Hypothalamus (tissue), 51 donors: ENCODE data around the gene UBE2Q2.
"Not testable (repeated sequence)": the region's sequence is repeated elsewhere in the genome, so short reads cannot be mapped to it uniquely, and the experiment has no call there.

Source experiments
- DNase-seq, 51 donors: peaks; one replicate each; lab custom pipeline; 2025; lab: John Stamatoyannopoulos, UW

The UBE2Q2 gene

DNA sequence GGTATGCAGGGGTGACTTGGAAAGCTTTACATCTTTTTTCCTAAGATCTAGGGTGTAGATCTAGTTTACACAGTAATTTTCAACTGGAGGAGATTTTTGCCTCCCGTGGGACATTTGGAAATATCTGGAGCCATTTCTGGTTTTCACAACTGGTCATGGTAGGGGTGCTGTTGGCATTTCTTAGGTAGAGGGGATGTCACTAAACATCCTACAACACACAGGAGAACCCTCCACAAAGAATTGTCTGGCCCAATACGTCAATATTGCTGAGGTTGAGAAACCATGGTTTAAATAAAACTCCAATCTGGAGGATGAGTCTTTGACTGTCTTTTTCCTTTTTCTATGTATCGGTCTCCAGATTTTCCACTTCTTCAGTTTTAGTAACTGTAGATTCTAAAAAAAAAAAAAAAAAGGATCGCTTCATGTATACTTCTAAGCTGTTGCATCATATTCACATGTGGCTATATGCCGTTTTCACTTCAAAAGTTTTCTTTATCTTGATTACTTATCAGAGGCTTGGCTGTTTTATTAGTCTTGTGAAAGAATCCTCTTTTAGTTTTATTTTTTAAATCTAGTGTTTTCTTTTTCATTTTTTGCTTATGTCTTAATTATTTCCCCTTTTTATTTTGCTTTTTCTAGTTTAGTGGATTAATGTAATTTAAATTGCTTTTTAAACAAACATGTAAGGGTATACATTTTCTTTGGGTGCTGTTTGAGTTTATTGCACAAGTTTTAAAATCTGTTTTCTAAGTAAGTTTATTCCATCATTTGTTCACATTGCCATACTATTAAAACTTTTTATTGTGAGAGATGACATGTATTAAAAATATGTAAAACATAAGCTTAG is 21.2 kb downstream of the UBE2Q2 start:
- DNase-seq: no peak

DNA sequence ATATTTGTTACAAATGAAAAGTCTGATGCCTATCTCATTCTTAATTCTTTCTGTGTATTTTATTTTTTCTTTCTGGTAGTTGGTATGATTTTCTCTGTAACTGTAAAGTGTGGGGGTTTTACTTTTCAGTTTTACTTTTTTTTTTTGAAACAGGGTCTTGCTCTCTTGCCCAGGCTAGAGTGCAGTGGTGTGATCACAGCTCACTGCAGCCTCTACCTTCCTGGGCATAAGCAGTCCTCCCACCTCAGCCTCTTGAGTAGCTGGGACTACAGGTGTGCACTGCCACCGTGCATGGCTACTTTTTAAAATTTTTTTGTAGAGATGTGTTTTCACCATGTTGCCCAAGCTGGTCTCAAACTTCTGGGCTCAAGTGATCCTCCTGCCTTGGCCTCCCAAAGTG is 22.8 kb downstream of the UBE2Q2 start:
- DNase-seq: not testable (repeated sequence)

GRCh38 chr15:75866916-75867315 is 23.7 kb downstream of the UBE2Q2 start:
- no peak for DNase-seq

DNA sequence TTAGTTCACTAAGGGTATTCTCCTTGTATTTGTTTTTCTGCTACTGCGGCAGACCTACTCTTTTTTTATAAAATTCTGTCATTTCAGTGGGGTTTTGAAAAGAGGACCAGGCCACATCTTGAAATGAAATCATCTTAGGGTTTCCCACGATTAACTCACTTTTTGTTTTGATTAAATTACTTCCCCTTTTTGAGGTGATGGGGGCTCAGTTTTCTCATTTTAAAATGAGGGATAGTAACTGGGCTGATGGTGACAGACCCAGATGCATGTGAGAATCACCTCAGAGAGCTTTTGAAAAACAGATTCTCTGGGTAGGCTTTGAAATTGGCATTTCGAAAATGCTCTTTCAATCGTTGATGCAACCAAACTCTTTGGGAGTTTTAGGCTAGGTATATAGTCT is 24.2 kb downstream of the UBE2Q2 start:
- no peak for DNase-seq

DNA sequence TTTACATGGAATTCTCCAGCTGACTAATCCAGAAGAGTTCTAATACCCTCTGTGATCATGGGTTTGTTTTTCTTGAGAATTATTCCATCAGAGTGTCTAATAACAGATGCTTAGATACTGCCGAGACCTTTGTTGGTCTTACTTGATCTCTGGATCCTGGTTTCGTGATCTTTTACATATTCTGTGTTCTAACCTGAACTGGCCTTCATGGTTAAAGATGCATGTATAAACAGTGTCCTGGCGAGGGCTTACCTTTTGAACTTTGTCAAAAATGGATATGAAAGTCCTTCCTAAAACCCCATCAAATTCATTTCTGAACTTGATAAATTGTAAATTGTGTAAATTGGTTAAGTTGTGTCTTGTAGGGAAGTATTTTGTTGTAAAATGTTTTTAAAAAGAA is 24.8 kb downstream of the UBE2Q2 start:
- no peak for DNase-seq

DNA sequence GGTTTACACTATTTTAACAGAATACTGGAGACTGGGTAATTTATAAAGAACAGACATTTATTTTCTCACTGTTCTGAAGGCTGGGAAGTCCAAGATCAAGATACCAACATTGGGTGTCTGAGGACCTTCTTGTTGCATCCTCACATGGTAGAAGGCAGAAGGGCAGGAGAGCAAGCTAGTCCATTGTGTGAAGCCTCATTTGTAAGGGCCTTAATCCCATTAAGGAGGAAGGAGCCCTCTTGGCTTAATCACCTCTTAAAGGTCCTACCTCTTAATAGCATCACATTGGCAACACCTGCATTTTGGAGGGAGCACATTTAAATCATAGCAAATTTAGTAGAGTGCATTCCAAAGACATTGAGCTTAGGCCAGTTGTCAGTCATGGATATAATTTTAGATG is 26.2 kb downstream of the UBE2Q2 start:
- DNase-seq: no peak

GRCh38 chr15:75871589-75871988 is 28.3 kb downstream of the UBE2Q2 start:
- not testable (repeated sequence) for DNase-seq

DNA sequence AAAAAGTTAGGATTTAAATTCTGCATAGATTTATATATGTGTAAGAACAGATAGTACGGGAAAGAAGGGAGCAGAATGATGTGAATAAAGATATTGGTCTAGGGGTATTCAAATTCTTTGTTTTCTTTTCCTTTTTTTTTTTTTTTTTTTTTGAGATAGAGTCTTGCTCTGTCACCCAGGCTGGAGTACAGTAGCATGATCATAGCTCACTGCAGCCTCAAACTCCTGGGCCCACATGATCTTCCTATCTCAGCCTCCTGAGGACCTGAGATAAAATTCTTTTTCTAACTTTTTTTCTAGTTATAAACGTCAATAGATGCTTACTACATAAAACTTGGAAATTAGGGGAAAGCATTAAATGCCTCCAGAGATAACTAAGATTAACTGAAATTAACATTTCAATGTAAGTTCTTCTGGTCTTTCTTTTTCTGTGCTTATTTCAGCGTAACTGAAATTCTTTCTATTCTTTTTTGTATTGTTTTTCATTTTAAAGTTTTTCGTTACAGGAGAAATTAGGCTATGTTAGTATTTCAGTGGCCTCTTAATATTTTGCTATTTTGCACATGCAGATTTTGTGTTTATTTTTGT is 29.2 kb downstream of the UBE2Q2 start:
- DNase-seq: no peak

DNA sequence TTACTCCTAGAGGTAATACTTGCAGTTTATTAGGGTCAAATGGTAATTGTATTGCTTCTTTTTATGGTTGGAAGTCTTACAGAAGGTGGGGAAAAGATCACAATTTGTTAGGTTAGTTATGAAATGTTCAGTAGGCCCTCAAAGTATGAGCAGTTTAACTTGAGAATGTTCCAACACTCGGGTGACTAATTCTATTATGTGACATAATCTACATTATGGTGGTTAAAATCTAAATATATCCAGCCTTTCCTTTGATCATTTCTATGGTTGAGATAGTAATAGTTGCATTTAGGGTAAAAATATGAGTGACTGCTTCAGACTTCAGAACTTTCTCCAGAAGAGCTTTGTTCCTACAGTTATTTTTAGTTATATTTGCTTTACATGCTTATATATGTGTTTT is 40.8 kb downstream of the UBE2Q2 start:
- no peak for DNase-seq

DNA sequence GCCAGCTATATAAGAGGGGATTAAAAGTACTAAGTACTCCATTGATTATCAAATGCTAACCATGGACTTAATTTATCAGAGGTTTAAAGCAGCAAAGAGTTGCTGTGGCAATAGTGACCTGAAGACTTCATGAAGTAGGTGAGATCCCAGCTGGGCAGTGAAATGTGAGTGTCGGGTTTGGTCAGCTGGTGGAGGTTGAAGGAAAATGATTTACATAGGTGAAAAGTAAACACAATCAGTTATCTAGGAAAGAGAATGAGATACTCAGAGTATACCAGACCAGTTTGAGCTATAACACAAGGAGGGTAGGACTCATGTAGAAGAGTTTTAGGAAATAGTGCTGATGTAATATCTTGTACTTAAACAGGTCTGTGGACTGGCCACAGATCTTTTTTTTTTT is 43.9 kb downstream of the UBE2Q2 start:
- DNase-seq: no peak

- no peak for DNase-seq
These were observed 48.6 kb downstream of the UBE2Q2 start for GRCh38 chr15:75891895-75892294.

- no peak for DNase-seq
These were observed 52.5 kb downstream of the UBE2Q2 start for GRCh38 chr15:75895731-75896130.

GRCh38 chr15:75900577-75900976 is 57.3 kb downstream of the UBE2Q2 start:
- no peak for DNase-seq

DNA sequence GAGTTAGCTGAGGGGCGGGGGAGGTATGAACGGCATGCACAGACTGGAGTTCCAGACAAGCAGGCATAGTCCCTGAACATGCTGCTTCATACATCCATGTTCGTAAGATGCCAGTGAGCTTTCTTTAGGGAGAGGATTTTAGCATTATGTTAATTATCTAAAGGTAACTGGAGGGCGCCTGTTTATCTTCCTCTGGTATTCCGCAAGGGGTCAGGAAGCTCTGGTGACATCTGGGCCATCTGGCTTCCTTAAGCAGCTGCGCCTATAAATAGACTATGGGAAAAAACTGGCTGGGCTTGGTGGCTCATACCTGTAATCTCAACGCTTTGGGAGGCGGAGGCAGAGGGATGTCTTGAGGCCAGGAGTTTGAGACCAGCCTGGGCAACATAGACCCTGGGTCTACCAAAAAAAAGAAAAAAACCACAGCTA is 58.9 kb downstream of the UBE2Q2 start:
- DNase-seq: no peak

GRCh38 chr15:75903331-75904239 is 60.3 kb downstream of the UBE2Q2 start, which contains the start of gene FBXO22:
FBXO22 (plus strand) TSS chr15:75903878; CDS start chr15:75903964, 86 bp downstream.
- DNase-seq: peak; percentile 31 to 91 (median 77)

GRCh38 chr15:75905231-75905630 is 62.0 kb downstream of the UBE2Q2 start:
- no peak for DNase-seq

GRCh38 chr15:75910355-75910754 is 67.1 kb downstream of the UBE2Q2 start:
- not testable (repeated sequence) for DNase-seq

DNA sequence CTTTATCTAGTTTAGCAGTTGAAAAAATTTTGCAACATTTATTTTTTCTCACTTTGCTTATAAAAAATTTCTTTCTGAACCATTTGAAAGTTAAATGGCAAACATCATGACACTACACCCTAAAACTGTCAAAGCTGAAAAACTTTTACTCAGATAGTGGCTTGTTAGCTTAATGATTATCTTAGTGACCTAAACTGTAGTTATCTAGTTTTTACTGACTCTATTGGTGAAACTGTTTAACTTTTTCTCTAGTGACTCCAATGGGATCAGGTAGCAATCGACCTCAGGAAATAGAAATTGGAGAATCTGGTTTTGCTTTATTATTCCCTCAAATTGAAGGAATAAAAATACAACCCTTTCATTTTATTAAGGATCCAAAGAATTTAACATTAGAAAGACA is 73.7 kb downstream of the UBE2Q2 start:
- DNase-seq: no peak

GRCh38 chr15:75918135-75918534 is 74.9 kb downstream of the UBE2Q2 start:
- DNase-seq: no peak

GRCh38 chr15:75920079-75920478 is 76.8 kb downstream of the UBE2Q2 start:
- no peak for DNase-seq
